ENCODE measurements around the gene FOXD4L6. TPM values are rescaled to one million over a fixed set of nuclear protein-coding genes. Genes with fewer than 3 reads are reported as not detected.
"Not testable (repeated sequence)": the region's sequence is repeated elsewhere in the genome, so short reads cannot be mapped to it uniquely, and the experiment has no call there.

The FOXD4L6 gene
- total RNA-seq, 1 donor from 2014 or later, result not detected

- H3K4me3 ChIP-seq (ENCODE audit: low read depth, low read length); DNase-seq (ENCODE audit: low read depth): not testable (repeated sequence)
Observed at GRCh38 chr9:41105557-41106253, 22.8 kb downstream of the FOXD4L6 start.

- not testable (repeated sequence) for H3K4me3 ChIP-seq (ENCODE audit: low read depth, low read length); DNase-seq (ENCODE audit: low read depth)
Observed at GRCh38 chr9:41104542-41104941, 23.9 kb downstream of the FOXD4L6 start.

GRCh38 chr9:41100508-41100907, 28.0 kb downstream of the FOXD4L6 start:
- not testable (repeated sequence) for H3K4me3 ChIP-seq (ENCODE audit: low read depth, low read length); DNase-seq (ENCODE audit: low read depth)

- not testable (repeated sequence) for H3K4me3 ChIP-seq (ENCODE audit: low read depth, low read length); DNase-seq (ENCODE audit: low read depth)
Observed at GRCh38 chr9:41098759-41099158, 29.7 kb downstream of the FOXD4L6 start.

- DNase-seq (ENCODE audit: low read depth); H3K4me3 ChIP-seq (ENCODE audit: low read depth, low read length): not testable (repeated sequence)
Observed at GRCh38 chr9:41095060-41095459, 33.4 kb downstream of the FOXD4L6 start.

- not testable (repeated sequence) for DNase-seq (ENCODE audit: low read depth); H3K4me3 ChIP-seq (ENCODE audit: low read depth, low read length)
Observed at GRCh38 chr9:41094010-41094773, 34.3 kb downstream of the FOXD4L6 start.

- DNase-seq (ENCODE audit: low read depth); H3K4me3 ChIP-seq (ENCODE audit: low read depth, low read length): not testable (repeated sequence)
Observed at GRCh38 chr9:41090922-41091321, 37.6 kb downstream of the FOXD4L6 start.

GRCh38 chr9:41090386-41090785, 38.1 kb downstream of the FOXD4L6 start:
- not testable (repeated sequence) for H3K4me3 ChIP-seq (ENCODE audit: low read depth, low read length); DNase-seq (ENCODE audit: low read depth)

- peak; percentile 42 for TF ChIP-seq CTCF (conservative IDR thresholded peaks at IDR 0.05; ENCODE audit: low read depth, low read length)
- not testable (repeated sequence) for H3K4me3 ChIP-seq (ENCODE audit: low read depth, low read length); DNase-seq (ENCODE audit: low read depth)
Observed at GRCh38 chr9:41088450-41089059, 39.9 kb downstream of the FOXD4L6 start.

- H3K4me3 ChIP-seq (ENCODE audit: low read depth, low read length); DNase-seq (ENCODE audit: low read depth): not testable (repeated sequence)
Observed at GRCh38 chr9:41087929-41088328, 40.6 kb downstream of the FOXD4L6 start.

GRCh38 chr9:41087157-41087780, 41.2 kb downstream of the FOXD4L6 start:
- H3K4me3 ChIP-seq (ENCODE audit: low read depth, low read length); DNase-seq (ENCODE audit: low read depth): not testable (repeated sequence)

GRCh38 chr9:41086685-41087084, 41.8 kb downstream of the FOXD4L6 start:
- DNase-seq (ENCODE audit: low read depth); H3K4me3 ChIP-seq (ENCODE audit: low read depth, low read length): not testable (repeated sequence)

GRCh38 chr9:41086215-41086614, 42.3 kb downstream of the FOXD4L6 start:
- not testable (repeated sequence) for H3K4me3 ChIP-seq (ENCODE audit: low read depth, low read length); DNase-seq (ENCODE audit: low read depth)

GRCh38 chr9:41082358-41082757, 46.1 kb downstream of the FOXD4L6 start:
- H3K4me3 ChIP-seq (ENCODE audit: low read depth, low read length); DNase-seq (ENCODE audit: low read depth): not testable (repeated sequence)

GRCh38 chr9:41079464-41079863, 49.0 kb downstream of the FOXD4L6 start:
- not testable (repeated sequence) for H3K4me3 ChIP-seq (ENCODE audit: low read depth, low read length); DNase-seq (ENCODE audit: low read depth)

- H3K4me3 ChIP-seq (ENCODE audit: low read depth, low read length); DNase-seq (ENCODE audit: low read depth): not testable (repeated sequence)
Observed at GRCh38 chr9:41077586-41077985, 50.9 kb downstream of the FOXD4L6 start.
